ENCODE measurements around the gene OR51E1.

- TF ChIP-seq, protein P1, sequence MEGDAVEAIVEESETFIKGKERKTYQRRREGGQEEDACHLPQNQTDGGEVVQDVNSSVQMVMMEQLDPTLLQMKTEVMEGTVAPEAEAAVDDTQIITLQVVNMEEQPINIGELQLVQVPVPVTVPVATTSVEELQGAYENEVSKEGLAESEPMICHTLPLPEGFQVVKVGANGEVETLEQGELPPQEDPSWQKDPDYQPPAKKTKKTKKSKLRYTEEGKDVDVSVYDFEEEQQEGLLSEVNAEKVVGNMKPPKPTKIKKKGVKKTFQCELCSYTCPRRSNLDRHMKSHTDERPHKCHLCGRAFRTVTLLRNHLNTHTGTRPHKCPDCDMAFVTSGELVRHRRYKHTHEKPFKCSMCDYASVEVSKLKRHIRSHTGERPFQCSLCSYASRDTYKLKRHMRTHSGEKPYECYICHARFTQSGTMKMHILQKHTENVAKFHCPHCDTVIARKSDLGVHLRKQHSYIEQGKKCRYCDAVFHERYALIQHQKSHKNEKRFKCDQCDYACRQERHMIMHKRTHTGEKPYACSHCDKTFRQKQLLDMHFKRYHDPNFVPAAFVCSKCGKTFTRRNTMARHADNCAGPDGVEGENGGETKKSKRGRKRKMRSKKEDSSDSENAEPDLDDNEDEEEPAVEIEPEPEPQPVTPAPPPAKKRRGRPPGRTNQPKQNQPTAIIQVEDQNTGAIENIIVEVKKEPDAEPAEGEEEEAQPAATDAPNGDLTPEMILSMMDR (optimal IDR thresholded peaks at IDR 0.05 in 1 of 3, IDR thresholded peaks at IDR 0.05 in 1 of 3, conservative IDR thresholded peaks at IDR 0.05 in 1 of 3; ENCODE audit: extremely low read depth in 1 of 3, insufficient read depth in 2 of 3, low read length in 3 of 3), result no peak
- TF ChIP-seq EZH2 (IDR thresholded peaks at IDR 0.05; ENCODE audit: low read length), result no peak
Observed at GRCh38 chr11:4673781-4674180, 30.0 kb downstream of the OR51E1 start.
